Measurements from ENCODE around the gene ZNF280B. TPM values are rescaled to one million over a fixed set of nuclear protein-coding genes. Genes with fewer than 3 reads are reported as not detected.

ZNF280B gene
- total and polyA plus RNA-seq, 12 donors: 0.81 to 7.8 (median 3.6) TPM

DNA sequence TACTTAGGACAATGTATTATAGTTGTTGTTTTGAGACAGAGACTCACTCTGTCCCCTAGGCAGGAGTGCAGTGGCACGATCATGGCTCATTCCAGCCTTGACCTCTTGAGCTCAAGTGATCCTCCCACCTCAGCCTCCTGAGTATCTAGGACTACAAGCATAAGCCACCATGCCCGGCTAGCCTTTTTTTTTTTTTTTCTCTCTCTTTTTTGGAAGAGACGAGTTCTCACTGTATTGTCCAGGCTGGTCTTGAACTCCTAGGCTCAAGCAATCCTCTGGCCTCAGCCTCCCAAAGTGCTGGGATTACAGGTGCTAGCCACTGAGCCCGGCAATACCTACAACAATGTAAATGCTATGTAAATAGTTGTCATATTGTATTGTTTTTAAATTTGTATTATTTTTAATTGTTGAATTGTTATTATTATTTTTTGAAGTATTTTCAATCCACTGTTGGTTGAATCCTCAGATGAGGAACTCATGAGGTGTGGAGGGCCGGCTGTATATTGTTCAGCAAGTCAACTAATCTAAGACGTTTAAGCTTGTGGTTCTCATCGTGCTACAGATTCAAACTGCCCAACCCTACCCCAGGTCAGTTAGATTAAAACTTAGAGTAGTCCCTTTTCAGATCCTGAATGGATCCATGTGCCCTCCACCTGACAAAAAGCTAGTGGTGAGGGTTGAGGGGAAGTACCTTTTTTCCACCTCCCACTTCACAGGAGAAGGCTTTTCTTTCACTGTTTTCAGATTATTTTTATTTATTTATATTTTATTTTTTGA is 23.4 kb upstream of the ZNF280B start:
- H3K4me3 ChIP-seq: no peak overlapping the region
- no peak overlapping the region for H3K27ac ChIP-seq
- no peak for DNase-seq
- no peaks in the 10 kb centered on the region for H3K9me3 ChIP-seq (replicated peaks in 1 of 3)
- no peak for TF ChIP-seq POLR2A (IDR thresholded peaks at IDR 0.05)
- TF ChIP-seq, protein P1, sequence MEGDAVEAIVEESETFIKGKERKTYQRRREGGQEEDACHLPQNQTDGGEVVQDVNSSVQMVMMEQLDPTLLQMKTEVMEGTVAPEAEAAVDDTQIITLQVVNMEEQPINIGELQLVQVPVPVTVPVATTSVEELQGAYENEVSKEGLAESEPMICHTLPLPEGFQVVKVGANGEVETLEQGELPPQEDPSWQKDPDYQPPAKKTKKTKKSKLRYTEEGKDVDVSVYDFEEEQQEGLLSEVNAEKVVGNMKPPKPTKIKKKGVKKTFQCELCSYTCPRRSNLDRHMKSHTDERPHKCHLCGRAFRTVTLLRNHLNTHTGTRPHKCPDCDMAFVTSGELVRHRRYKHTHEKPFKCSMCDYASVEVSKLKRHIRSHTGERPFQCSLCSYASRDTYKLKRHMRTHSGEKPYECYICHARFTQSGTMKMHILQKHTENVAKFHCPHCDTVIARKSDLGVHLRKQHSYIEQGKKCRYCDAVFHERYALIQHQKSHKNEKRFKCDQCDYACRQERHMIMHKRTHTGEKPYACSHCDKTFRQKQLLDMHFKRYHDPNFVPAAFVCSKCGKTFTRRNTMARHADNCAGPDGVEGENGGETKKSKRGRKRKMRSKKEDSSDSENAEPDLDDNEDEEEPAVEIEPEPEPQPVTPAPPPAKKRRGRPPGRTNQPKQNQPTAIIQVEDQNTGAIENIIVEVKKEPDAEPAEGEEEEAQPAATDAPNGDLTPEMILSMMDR (IDR thresholded peaks at IDR 0.05): no peak
- no peaks in the 10 kb centered on the region for H3K4me1 ChIP-seq (replicated peaks in 1 of 2)
- intact Hi-C loops (cut with DNase I): no loop called here
- H3K27me3 ChIP-seq: no peaks in the 10 kb centered on the region
- 78 to 83% (median 82%) methylated on average over 7 of the region's 7 CpGs for WGBS, 4 donors
- H3K36me3 ChIP-seq (replicated peaks in 1 of 2): no peaks in the 10 kb centered on the region

DNA sequence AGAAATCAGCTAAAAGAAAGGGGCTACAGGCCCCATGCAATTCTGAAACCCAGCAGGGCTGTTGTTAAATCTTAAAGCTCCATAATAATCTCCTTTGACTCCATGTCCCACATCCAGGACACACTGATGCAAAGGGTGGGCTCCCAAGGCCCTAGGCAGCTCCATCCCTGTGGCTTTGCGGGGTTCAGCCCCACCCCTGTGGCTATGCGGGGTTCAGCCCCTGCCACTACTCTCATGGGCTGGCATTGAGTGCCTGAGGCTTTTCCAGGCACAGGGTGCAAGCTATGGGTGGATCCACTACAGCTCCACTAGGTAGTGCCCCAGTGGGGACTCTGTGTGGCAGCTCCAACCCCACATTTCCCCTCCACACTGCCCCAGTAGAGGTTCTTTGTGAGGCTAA is 20.2 kb upstream of the ZNF280B start:
- no peaks in the 10 kb centered on the region for H3K36me3 ChIP-seq (replicated peaks in 1 of 2)
- H3K4me1 ChIP-seq (replicated peaks in 1 of 2): no peaks in the 10 kb centered on the region
- intact Hi-C loops (cut with DNase I): no loop called here
- H3K27ac ChIP-seq: peak overlapping the region in 1 of 5 donors; percentile 1
- no peak overlapping the region for H3K4me3 ChIP-seq
- TF ChIP-seq POLR2A (IDR thresholded peaks at IDR 0.05): no peak
- TF ChIP-seq, protein P1 (IDR thresholded peaks at IDR 0.05): no peak
- no peaks in the 10 kb centered on the region for H3K9me3 ChIP-seq (replicated peaks in 1 of 3)
- no peaks in the 10 kb centered on the region for H3K27me3 ChIP-seq
- 74 to 100% (median 94%) methylated on average over 2 of the region's 2 CpGs; no CpG with 5 or more reads in 1 of the 4 donors for WGBS, 4 donors
- no peak for DNase-seq

DNA sequence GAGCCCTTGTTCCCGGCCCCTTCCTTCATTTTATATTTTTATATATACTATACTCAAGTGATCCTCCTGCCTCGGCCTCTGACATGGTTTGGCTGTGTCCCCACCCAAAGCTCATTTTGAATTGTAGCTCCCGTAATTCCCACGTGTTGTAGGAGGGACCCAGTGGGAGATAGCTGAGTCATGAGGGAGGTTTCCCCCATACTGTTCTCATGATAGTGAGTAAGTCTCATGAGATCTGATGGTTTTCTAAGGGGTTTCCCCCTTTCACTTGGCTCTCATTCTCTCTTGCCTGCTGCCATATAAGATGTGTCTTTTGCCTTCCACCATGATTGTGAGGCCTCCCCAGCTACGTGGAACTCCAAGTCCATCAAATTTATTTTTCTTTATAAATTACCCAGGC is 18.8 kb upstream of the ZNF280B start:
- Histone ChIP-seq H3K4me1 (replicated peaks in 1 of 2) (no peaks in the 10 kb centered on the region), H3K4me3 (no peak overlapping the region), H3K27me3 (no peaks in the 10 kb centered on the region), H3K27ac (no peak overlapping the region), H3K36me3 (replicated peaks in 1 of 2) (no peaks in the 10 kb centered on the region), H3K9me3 (replicated peaks in 1 of 3) (no peaks in the 10 kb centered on the region)
- intact Hi-C loops (cut with DNase I): no loop called here
- no peak for DNase-seq
- TF ChIP-seq, protein P1 (IDR thresholded peaks at IDR 0.05): no peak
- TF ChIP-seq POLR2A (IDR thresholded peaks at IDR 0.05): no peak
- WGBS, 4 donors: 81 to 91% (median 87%) methylated on average over 5 of the region's 5 CpGs

DNA sequence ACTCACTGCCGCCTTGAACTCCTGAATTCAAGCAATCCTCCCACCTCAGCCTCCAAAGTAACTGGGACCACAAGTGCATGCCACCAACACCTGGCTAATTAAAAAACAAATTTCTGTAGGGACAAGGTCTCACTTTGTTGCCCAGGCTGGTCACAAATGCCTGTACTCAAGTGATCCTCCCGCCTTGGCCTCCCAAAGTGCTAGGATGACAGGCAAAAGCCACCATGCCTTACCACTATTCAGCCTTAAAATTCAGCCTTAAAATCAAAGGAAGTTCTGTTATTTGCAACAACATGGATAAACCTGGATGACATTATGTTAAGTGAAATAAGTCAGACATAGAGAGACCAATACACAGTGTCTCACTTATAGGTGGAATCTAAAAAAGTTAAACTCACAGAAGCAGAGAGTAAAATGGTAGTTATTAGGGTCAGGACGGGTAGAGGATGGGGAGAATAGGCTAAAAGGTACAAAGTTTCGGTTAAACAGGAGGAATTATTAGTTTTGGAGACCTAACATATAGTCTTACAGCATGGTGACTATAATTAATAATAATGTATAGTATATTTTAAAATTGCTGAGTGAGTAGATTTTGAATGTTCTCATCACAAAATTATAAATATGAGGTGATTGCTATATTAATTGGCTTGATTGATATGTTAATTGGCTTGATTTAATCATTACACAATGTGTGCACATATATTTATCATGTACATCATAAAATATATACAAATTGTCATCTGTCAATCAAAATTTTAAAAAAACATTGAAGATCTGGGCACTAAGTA is 17.8 kb upstream of the ZNF280B start:
- Histone ChIP-seq H3K27ac (no peak overlapping the region), H3K4me1 (replicated peaks in 1 of 2) (no peaks in the 10 kb centered on the region), H3K27me3 (no peaks in the 10 kb centered on the region), H3K36me3 (replicated peaks in 1 of 2) (no peaks in the 10 kb centered on the region), H3K4me3 (no peak overlapping the region), H3K9me3 (replicated peaks in 1 of 3) (no peaks in the 10 kb centered on the region)
- intact Hi-C loops (cut with DNase I): no loop called here
- WGBS, 4 donors: 82 to 88% (median 86%) methylated on average over 4 of the region's 4 CpGs
- TF ChIP-seq POLR2A (IDR thresholded peaks at IDR 0.05): no peak
- TF ChIP-seq, protein P1 (IDR thresholded peaks at IDR 0.05): no peak
- DNase-seq: no peak

Data from adrenal gland (tissue), 12 donors.